Ishikawa (cell line): ENCODE results near the gene PLEKHA6.

ENCODE experiments used
- CEBPB ChIP-seq: IDR thresholded peaks from 2 replicates; pipeline ENCODE4 v1.6.1; 2012
- CREB1 ChIP-seq: IDR thresholded peaks from 2 replicates; pipeline ENCODE4 v1.6.1; 2012; ENCODE audit warnings: low read depth
- EGR1 ChIP-seq: IDR thresholded peaks from 2 replicates; pipeline ENCODE4 v1.6.1; 2012
- EP300 ChIP-seq: IDR thresholded peaks from 2 replicates; pipeline ENCODE4 v1.6.1; 2012; ENCODE audit warnings: borderline replicate concordance
- FOXM1 ChIP-seq: IDR thresholded peaks from 2 replicates; pipeline ENCODE4 v1.6.1; 2012; ENCODE audit warnings: low read depth, borderline replicate concordance
- NFIC ChIP-seq: IDR thresholded peaks from 2 replicates; pipeline ENCODE4 v1.6.1; 2012
- RAD21 ChIP-seq: IDR thresholded peaks from 2 replicates; pipeline ENCODE4 v1.6.1; 2012; ENCODE audit warnings: low read depth
- TAF1 ChIP-seq: IDR thresholded peaks from 2 replicates; pipeline ENCODE4 v1.6.1; 2012; ENCODE audit warnings: low read depth, mild to moderate bottlenecking
- TCF12 ChIP-seq: IDR thresholded peaks from 2 replicates; pipeline ENCODE4 v1.6.1; 2012; ENCODE audit warnings: low read depth
- TEAD4 ChIP-seq: IDR thresholded peaks from 2 replicates; pipeline ENCODE4 v1.6.1; 2012
- YY1 ChIP-seq: IDR thresholded peaks from 2 replicates; pipeline ENCODE4 v1.6.1; 2012; ENCODE audit warnings: low read depth
- ZBTB7A ChIP-seq: IDR thresholded peaks from 2 replicates; pipeline ENCODE4 v1.6.1; 2012; ENCODE audit warnings: low read depth
- TF ChIP-seq, protein P1 (sequence below): IDR thresholded peaks from 2 replicates; pipeline ENCODE4 v1.6.1; 2012
- TF ChIP-seq, protein P2 (sequence below): IDR thresholded peaks from 2 replicates; pipeline ENCODE4 v1.6.1; 2012; ENCODE audit warnings: low read depth, mild to moderate bottlenecking
- TF ChIP-seq, protein P3 (sequence below): IDR thresholded peaks from 2 replicates; pipeline ENCODE4 v1.6.1; 2012

The PLEKHA6 gene

DNA sequence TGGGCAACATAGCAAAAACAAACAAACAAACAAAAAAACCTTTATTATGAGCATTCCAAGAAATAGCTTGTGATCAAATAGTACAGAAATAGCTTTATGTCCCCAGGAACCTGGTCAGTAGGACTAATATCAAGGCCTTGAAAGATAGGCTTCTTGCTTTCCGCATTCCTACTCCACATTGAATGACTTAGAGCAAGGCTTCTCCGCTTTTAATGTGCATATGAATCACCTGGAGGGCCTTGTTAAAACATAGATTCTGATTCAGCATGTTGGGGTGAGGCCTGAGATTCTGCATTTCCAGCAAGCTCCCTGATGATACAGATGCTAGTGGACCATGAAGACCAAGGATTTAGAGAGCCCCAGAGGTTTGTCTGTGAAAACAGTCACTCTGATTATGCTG lies 17.4 kb downstream of the PLEKHA6 start:
- TF ChIP-seq CEBPB (no peak), ZBTB7A (no peak), EP300 (no peak), FOXM1 (no peak), TEAD4 (no peak), CREB1 (no peak), RAD21 (no peak), EGR1 (no peak), TCF12 (no peak), TAF1 (no peak), YY1 (no peak), NFIC (no peak)
- TF ChIP-seq, protein P1, sequence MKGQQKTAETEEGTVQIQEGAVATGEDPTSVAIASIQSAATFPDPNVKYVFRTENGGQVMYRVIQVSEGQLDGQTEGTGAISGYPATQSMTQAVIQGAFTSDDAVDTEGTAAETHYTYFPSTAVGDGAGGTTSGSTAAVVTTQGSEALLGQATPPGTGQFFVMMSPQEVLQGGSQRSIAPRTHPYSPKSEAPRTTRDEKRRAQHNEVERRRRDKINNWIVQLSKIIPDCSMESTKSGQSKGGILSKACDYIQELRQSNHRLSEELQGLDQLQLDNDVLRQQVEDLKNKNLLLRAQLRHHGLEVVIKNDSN, result no peak
- TF ChIP-seq, protein P2, sequence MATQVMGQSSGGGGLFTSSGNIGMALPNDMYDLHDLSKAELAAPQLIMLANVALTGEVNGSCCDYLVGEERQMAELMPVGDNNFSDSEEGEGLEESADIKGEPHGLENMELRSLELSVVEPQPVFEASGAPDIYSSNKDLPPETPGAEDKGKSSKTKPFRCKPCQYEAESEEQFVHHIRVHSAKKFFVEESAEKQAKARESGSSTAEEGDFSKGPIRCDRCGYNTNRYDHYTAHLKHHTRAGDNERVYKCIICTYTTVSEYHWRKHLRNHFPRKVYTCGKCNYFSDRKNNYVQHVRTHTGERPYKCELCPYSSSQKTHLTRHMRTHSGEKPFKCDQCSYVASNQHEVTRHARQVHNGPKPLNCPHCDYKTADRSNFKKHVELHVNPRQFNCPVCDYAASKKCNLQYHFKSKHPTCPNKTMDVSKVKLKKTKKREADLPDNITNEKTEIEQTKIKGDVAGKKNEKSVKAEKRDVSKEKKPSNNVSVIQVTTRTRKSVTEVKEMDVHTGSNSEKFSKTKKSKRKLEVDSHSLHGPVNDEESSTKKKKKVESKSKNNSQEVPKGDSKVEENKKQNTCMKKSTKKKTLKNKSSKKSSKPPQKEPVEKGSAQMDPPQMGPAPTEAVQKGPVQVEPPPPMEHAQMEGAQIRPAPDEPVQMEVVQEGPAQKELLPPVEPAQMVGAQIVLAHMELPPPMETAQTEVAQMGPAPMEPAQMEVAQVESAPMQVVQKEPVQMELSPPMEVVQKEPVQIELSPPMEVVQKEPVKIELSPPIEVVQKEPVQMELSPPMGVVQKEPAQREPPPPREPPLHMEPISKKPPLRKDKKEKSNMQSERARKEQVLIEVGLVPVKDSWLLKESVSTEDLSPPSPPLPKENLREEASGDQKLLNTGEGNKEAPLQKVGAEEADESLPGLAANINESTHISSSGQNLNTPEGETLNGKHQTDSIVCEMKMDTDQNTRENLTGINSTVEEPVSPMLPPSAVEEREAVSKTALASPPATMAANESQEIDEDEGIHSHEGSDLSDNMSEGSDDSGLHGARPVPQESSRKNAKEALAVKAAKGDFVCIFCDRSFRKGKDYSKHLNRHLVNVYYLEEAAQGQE, result no peak
- TF ChIP-seq, protein P3, sequence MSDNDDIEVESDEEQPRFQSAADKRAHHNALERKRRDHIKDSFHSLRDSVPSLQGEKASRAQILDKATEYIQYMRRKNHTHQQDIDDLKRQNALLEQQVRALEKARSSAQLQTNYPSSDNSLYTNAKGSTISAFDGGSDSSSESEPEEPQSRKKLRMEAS, result no peak

DNA sequence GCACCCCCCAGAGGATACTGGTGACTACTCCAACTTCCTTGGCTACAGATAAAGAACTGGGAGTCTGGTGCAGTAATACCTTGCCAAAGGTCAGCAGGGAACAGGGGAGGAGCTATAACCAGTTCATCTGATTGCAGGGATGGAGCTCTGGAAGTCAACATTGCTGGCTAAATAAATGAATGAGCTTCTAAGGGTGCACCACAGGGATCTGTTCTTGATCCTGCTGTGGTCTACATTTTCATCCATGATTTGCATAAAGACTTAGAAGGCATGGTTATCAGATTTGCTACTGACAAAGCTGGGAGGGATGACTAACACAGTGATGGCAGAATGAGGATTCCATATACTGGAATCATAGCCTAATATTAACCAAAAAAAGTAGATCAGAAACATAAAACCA lies 18.3 kb downstream of the PLEKHA6 start:
- TF ChIP-seq TEAD4 (no peak), EP300 (no peak), ZBTB7A (no peak), YY1 (no peak), CEBPB (no peak), NFIC (no peak), RAD21 (no peak), TAF1 (no peak), FOXM1 (no peak), EGR1 (no peak), TCF12 (no peak), CREB1 (no peak)
- TF ChIP-seq, protein P1, result no peak
- TF ChIP-seq, protein P3, result no peak
- TF ChIP-seq, protein P2, result no peak

DNA sequence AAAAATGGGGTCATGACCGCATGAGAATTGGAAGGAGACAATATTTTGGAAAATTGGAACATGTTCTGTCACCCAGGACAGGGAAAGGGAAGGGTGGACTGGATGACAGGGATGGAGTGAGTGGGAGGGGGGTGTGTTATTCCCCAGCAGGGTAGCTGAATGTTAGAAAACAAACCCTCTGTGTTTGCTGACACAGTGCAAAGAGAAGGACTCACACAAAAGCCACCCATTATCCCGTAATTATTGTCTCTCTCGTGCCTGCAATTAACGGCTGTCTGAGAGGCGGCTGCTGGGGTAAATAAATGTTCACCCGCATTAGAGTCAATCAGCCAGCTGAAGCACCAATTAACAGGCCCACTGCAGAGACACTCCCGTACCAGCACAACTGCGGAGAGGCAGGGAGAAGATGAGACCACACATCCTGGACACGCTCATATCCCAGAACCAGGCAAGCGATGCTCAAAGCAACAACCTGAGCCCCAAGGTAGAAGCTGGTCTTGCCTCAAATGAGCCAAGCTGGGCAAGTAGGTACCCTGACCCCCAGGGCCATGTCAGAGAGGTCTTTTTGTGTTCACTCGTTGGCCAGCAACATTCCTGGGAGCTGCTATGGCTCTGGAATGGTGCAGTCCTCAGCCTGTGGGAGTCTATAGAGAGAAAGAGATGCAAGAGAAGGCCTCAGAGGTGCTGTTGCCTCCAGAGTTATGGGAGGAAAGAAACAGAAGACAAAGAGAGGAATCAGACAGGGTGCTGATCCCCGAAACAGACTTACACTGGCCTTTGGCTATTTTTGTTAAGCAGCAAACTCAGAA lies 19.4 kb downstream of the PLEKHA6 start:
- no peak for TF ChIP-seq NFIC
- no peak for TF ChIP-seq TEAD4
- no peak for TF ChIP-seq RAD21
- TF ChIP-seq CEBPB, result no peak
- TF ChIP-seq FOXM1, result no peak
- TF ChIP-seq CREB1, result no peak
- TF ChIP-seq EP300, result no peak
- no peak for TF ChIP-seq TCF12
- TF ChIP-seq YY1, result no peak
- TF ChIP-seq, protein P3, result no peak
- TF ChIP-seq, protein P2, result no peak
- TF ChIP-seq, protein P1, result no peak
- TF ChIP-seq ZBTB7A, result no peak
- no peak for TF ChIP-seq EGR1
- no peak for TF ChIP-seq TAF1
